HFF-Myc (cell line): ENCODE results near the gene CDH11.

Experiments
- DNase-seq: peaks from one replicate; pipeline ENCODE4 v3.0.0-alpha.2; 2011; ENCODE audit warnings: low read depth; ENCODE audit errors: extremely low read depth
- H3K4me3 ChIP-seq: replicated peaks from 2 replicates; pipeline ENCODE4 v1.5.1; 2011; ENCODE audit warnings: low read depth, mild to moderate bottlenecking, control low read depth, low read length
- TF ChIP-seq, protein P1 (sequence below): IDR thresholded peaks from 2 replicates; pipeline ENCODE4 v1.5.1; 2012; ENCODE audit warnings: mild to moderate bottlenecking, low read depth, low read length, control low read depth; ENCODE audit errors: missing control alignments

Gene CDH11

DNA sequence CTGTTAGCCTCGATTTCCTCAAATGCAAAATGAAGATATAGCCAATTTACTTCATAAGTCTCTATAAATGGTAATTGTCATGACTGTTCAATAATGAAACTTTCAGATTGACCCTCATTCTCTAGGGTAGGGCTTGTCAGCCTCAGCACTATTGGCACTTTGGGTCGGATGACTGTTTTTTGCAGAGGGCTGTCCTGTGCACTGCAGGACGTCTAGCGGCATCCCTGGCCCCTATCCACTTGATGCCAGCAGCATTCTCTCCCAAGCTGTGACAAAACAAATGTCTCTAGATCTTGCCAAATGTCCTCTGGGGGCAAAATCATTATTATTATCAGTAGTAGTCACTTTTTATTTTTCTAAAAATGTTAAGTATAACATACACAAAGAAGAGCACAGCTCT is 24.6 kb downstream of the CDH11 start:
- H3K4me3 ChIP-seq, result no peak overlapping the region
- DNase-seq, result no peak
- TF ChIP-seq, protein P1, sequence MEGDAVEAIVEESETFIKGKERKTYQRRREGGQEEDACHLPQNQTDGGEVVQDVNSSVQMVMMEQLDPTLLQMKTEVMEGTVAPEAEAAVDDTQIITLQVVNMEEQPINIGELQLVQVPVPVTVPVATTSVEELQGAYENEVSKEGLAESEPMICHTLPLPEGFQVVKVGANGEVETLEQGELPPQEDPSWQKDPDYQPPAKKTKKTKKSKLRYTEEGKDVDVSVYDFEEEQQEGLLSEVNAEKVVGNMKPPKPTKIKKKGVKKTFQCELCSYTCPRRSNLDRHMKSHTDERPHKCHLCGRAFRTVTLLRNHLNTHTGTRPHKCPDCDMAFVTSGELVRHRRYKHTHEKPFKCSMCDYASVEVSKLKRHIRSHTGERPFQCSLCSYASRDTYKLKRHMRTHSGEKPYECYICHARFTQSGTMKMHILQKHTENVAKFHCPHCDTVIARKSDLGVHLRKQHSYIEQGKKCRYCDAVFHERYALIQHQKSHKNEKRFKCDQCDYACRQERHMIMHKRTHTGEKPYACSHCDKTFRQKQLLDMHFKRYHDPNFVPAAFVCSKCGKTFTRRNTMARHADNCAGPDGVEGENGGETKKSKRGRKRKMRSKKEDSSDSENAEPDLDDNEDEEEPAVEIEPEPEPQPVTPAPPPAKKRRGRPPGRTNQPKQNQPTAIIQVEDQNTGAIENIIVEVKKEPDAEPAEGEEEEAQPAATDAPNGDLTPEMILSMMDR, result no peak

DNA sequence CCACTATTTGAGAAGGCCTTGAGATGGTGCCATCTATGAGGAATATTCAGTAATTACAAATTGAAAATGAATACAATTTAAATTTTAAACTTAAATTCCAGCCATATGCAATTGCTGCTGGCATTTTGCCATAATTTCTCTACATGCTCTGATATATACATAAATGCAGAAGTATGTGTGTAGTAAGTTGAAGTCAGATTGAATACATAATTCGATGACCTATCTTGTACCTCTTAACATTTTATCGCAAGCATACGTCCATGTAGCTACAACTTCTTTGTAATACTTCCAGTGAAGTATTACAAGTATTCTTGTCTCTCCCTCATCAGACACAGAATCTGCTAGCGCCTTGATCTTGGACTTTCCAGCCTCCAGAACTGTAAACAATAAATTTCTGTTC is 26.0 kb downstream of the CDH11 start:
- no peak for DNase-seq
- no peak overlapping the region for H3K4me3 ChIP-seq
- TF ChIP-seq, protein P1, result no peak

DNA sequence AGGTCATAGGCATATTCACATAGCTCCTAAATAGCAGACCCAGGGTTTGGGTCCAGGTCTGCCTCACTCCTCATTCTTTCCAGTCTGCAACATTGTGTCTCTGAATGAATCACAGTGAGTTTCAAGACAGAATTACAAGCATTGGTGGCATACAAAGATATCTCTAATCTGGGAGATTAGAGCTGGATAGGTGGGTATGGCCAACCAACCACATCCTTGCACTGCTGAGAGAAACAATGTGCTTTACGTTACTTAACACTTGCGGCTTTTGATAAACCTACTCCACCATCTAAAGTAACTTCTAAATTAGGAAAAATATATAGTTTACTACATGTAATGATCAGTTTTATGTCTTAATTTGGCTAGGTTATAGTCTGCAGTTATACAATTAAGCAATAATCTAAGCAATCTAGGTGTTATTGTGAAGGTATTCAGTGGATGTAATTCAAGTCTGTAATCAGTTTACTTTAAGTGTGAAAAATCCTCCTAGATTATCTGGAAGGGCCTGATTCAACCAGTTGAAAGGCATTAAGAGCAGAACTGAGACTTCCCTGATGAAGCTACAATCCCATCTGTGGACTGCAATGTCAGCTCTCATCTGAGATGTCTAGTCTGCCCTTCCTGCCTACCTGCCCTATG is 26.7 kb downstream of the CDH11 start:
- no peak overlapping the region for H3K4me3 ChIP-seq
- no peak for DNase-seq
- TF ChIP-seq, protein P1, result no peak

DNA sequence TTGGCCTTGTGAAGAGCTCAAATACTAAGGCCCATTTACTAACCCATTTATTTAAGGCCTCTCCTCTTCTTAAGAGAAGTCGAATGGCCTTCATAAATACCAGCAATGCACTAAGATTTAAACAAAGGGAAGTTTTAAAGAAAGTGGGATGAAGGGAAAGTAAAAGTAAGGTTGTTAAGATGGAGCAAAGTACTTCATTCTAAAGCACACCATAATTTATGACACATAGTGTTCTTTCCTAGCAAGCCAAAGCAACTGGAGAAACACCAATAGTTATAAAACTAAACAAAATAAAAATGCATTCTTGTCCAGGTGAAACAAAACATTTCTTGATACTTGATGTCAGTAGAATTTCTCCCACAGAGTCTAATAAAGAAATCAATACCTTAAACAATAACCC is 27.9 kb downstream of the CDH11 start:
- DNase-seq, result no peak
- TF ChIP-seq, protein P1, result no peak
- H3K4me3 ChIP-seq, result no peak overlapping the region

DNA sequence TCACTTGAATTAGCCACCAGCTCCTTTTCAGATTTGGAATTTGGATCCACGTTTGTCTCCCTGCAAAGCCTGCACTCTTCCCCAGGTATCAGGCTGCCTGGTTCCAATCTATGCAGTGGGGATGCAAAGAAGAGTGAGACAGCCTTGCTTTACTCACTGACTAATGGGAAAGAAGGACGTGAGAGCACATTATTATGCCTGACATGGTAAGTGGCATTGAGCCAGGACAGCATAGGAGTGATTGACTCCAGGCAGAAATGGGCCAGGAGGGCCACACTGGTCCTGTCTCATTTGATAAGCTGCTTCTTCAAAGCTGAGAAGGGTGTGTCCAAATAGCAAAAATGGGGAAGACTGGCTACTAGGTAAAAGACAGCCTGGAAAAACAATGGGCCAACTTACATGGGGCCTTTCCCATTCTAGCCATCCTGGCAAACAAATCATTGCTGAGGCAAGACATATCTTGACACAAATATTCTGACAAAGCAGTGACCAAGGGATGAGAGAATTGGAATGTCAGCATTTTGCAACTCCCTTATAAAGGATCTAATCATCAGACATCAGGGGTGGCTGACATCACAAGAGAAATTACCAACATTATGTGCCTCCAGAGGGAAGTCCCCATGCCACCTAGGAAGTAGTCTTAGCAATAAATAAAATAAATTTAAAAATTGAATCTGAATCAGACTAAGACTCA is 38.6 kb downstream of the CDH11 start:
- TF ChIP-seq, protein P1, result no peak
- H3K4me3 ChIP-seq, result no peak overlapping the region
- DNase-seq, result no peak

DNA sequence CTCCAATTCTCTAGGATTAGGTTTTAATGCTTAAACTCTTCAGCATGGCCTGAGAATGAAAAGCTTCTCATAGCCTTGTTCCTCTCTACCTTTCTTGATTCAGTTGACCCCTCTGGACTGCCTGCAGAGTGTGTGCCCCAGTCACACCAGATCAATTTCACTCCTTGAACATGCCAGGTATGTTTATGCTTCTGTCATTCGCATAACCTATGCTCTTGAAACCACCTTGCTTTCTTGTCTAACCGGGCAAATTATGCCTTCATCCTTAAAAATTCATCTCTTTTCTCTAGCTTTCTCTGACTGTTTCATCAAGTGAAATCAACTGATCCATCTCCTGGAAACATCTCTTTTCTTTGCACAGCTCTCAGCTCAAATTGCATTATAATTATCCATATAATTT is 42.3 kb downstream of the CDH11 start:
- no peak overlapping the region for H3K4me3 ChIP-seq
- TF ChIP-seq, protein P1, result no peak
- no peak for DNase-seq

DNA sequence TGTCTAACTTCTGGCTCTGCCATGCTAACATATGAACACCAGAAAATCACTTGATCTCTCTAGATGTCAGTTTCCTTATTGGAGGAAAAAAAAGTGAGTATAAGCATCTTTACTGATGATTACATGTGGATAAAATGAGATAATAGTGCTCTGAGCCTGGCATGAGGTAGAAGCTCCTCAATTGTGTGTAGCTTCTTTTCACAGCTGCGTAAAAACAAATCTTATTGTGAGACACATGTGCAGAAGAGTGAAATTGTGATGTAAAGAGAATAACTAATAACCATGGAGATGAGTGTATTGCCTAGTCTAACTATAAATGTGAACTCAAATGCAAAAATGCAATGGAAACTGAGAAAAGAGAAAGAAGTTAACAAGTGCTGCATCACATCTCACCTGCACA is 44.7 kb downstream of the CDH11 start:
- TF ChIP-seq, protein P1, result no peak
- no peak for DNase-seq
- H3K4me3 ChIP-seq, result no peak overlapping the region
